HG03354 (cell line): ENCODE results near the gene FYCO1.

ENCODE experiments used
- ATAC-seq: cut with Tn5 transposase; IDR thresholded peaks from one replicate; pipeline ENCODE4 v1.9.1; 2021; ENCODE audit warnings: mild to moderate bottlenecking; ENCODE audit not compliant: unreplicated experiment, poor library complexity, severe bottlenecking

FYCO1 gene

DNA sequence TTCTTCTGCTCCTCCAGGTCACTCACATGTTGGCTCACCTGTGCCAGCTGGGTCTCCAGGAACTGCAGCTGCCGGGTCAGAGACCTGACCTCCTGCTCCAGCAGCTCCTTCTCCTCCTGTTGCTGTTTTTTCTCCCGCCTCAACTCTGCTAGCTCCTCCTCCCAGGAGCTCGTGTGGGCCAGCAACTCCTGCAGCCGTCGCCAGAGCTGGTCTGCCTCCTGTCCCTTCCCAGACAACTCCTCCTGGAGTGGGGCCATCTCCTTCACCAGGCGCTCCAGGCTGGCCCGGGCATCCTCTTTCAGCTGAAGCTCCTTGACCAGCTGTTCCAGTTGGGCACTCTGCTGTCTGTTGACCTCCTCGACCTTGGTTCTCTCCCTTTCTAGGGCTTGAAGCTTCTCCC lies 27.9 kb downstream of the FYCO1 start:
- ATAC-seq, result no peak

DNA sequence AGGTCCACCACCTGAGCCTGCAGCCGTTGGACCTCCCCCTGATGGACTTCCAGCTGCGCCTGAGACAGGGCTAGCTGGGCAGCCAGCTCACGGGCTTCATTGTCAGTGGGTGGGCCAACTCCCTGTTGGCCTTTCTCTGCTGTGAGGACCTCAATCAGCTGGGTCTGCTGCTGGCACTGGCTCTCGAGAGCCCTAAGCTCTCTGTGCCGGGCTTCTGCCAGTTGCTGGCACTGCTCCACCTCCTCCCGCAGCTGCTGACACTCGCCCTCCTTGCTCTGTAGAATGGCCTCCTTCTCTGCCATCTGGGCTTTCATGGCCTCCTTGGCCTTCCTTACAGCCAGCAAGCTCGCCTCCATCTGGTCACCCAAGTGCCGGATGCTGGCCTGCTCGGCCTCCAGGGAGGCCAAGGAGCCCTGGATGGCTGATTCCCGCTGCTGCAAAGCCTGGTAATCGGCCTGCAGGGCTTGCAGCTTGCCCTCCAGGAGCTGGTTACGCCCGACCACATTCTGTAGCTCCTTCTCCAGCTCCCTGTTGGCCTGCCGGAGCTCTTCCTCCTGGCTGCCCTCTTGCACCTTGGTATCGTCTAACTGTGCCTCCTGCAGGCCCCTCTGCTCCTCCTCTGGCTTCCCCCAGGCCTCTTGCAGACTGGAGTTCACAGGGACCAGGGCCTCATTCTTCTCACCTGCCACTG lies 28.5 kb downstream of the FYCO1 start:
- no peak for ATAC-seq

DNA sequence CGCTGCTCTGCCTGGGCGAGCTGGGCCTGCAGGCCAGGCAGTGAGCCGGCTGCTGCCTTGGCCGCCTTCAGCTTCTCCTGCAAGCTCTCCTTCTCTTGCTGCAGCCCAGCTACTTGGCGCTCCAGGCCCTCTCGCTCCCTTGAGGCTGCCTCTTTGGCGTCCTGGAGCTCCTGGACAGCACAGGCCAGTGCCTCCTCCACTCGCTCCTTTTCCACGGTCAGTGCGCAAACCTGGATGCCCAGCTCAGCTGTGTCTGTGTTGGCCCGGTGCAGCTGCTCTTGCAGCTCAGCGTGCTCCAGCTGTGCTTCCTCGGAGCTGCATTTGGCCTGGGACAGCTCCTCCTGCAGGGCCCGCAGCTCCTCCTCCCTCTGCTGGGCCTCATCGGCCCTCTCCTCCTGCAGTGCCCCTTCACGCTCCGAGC lies 29.2 kb downstream of the FYCO1 start:
- ATAC-seq, result no peak

DNA sequence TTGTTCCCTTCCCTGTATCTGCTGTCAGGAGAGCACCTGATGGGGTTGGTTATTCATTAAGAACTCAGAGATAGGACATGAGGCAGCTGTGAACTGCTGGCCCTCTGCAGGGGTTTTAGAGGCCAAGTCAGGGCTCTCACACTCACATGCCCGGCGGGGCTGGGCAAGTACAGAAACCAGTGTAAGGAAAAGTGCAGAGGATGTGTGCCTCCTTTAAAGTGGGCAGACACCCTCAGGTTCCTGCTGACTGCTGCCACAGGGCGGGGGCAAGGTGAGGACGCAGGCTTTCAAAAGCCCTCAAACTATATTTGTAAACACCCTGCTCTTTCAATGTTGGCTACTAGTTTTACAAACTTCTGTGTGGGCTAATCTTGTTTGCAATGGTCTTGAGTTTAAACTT lies 30.0 kb downstream of the FYCO1 start:
- ATAC-seq, result no peak

DNA sequence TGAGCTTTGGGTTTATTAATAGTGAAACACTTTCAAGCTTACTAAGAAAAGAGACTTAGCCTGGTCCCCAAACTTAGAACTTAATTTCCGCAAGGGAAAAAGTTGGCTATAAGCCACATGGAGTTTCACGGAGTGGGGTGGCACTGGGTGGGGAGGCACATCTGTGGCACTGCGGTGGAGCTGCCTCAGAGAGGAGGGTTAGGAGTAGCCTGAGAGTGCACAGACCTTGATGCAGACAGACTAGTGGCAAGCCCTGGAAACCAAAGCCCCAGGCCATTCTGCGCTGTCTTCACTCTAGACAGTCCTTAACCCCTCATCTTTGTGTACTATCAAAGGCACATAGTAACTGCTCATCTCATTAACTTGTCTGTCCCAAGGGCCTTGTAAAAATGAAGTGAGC lies 30.4 kb downstream of the FYCO1 start:
- no peak for ATAC-seq

DNA sequence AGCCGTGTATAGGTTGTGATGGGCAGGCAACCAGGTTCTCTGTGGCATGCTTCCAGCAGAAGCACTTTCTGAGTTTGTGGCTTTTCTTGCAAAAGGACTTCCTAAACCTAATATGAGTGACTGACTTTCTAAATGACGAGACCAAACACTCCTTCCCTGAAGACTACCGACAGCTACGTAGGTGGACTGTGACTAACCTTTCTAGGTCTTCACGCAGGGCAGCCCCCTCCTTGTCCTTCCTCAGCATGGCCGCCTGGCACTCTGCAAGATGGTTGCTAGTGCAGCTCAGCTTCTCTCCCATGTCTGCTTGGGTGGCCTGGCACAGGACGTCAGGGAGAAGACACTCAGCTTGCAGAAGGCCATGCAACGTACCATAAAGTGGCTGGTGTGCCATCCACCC lies 31.5 kb downstream of the FYCO1 start:
- no peak for ATAC-seq

DNA sequence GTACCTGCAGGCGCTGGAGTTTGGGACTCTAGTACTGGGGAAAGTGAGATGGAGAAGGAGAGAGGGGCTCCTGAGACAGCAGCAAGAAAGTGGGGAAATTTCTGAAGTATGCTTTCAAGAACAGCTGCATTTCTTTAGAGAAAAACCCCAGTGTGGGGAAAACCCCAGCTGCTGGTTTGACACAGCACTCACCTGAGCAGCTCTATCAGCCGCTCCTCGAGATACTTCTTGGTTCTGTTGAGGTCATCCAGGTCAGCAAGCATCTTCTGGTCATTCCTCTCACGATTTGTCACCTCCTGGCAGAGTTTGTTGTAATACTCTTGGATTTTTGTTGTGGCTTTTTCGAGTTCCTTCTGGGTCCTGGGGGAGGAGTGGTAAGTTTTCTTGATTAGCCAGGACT lies 33.6 kb downstream of the FYCO1 start:
- no peak for ATAC-seq

DNA sequence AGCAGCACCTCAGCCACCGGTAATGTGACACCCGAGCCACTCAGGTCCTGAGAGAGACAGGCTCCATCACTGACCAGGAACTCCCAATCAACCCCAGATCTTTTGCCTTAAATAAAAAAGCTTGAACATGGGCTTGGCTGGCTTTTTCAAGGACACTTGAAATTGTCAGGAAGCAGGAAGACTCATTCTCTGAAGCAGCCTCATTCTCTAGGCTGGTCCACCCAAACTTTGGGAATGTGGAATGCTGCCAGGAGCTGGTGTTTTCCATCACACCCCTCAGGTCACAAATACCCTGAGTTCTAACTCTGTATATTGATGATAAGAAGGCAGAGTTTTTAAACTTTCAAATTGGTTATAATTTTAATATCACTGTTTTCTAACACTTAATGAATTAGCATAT lies 35.3 kb downstream of the FYCO1 start:
- ATAC-seq, result no peak

DNA sequence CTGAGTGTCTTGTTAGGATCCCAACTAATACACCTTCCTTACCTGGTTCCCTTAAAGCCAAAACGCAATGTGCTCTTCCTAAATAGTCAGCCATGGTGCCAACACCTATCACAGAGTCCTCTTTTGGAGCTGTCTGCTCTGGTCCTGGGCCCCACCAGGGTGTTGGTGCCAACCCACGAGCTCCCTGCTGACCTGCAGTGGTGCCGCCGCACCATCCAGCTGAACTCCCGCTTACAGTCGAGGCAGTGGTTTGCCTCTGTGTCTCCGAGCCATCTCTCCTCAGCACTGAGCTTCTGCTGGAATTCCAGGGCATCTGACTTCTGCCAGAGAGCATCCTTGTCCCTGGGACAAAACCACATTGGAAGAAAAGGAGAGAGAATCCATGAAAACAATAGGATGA lies 36.4 kb downstream of the FYCO1 start:
- ATAC-seq, result no peak

DNA sequence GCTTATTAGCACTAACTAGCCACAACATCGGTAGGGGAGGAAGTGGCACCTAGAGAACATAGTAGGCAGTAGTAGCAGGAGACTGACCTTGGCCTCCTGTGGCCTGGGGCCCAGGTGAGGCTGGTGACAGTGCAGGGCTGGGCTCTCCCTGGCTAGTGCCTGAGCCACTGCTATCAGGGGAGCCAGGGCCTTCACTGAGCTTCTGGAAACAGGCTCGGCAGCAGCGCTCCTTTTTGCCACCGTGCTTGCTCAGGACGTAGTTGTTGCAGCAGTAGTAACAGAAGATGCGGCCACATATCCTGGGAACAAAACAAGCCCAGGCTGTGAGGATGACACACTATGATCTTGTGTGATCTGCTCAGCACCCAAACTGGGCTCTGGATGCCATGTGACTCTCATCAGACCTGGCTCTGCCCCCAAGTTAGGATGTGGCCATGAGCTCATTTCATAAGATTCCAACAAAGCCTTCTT lies 37.3 kb downstream of the FYCO1 start:
- no peak for ATAC-seq

DNA sequence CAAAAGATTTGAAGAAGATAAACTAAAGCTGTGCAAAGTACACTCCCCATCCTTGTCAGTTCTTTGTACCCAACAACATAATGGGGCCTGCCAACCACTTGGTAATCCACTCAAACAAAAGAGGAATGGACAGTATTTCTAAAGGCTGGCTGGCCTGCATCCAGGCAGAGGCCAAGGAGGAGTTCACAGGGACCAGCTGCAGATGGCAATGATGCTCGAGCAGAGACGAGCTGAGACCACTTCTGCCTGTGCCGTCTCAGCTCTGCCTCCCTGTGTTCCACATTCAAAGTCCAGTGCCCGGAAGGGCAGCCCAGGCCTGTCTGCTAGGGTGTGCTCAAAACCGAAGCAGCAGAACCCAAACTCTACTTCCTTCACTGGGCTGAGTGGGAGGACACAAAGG lies 38.0 kb downstream of the FYCO1 start:
- no peak for ATAC-seq

DNA sequence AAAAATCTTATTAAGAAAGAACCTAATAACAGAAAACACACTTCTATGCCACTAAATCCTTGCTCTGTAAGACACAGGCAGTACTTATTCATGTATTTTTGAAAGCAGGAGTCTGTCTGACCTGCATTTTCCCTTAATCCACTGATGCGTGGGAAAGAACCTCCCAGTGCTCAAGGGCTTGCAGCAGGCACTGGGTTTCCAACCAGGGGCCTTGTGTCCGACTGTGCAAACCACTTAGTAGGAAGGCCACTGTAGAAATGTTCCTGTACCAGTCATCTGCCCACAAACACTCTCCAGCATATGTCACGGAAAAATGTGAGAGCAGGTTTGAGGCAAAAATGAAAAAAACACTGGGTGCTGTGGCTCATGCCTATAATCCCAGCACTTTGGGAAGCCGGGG lies 39.9 kb downstream of the FYCO1 start:
- ATAC-seq, result no peak

DNA sequence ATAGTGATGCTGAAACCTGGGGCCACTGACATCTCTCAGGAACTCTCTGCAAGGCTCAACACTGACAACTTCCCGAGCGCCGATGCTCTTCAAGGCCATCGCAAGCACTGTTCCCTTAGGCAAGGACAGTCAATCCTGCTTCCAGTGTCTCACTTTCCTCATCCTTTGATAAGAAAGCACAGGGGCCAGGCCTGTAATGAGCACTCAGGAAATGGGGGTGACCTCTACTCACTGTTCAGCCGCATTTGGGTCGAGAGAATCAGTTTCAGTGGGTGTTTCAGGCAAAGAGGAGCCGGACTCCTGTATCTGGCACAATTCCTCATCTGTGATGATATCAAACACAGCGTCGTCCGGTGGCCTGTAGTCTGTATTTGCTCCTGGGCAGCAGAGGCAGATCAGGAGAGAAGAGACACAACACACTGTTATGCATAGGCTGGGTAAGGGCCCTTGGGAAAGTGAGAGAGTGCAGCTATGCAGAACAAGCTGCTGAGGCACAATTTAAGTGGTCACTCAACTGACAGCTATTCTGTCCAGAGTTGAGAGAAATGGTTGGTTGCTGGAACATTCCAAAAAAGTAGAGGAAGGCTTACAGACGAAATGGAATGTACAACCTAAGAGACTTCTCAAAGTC lies 40.5 kb downstream of the FYCO1 start:
- no peak for ATAC-seq

DNA sequence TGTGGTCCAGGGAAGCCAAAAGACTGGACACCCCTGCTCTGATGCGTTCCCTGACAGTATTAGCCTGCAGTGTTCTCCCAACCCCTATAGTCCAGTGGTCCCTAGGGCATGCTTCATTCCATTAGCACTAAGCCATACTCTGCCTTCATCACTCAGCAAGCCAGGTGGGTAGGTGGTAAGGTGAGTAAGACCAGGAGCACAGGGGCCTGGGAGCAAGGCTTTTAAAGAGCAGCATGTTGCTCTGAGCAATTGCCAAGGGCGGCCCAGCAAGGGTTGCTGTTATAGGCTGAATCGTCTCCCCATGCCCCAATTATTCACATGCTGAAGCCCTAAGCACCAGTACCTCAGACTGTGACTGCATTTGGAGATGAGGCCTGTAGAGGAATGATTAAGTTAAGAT lies 41.3 kb downstream of the FYCO1 start:
- no peak for ATAC-seq

DNA sequence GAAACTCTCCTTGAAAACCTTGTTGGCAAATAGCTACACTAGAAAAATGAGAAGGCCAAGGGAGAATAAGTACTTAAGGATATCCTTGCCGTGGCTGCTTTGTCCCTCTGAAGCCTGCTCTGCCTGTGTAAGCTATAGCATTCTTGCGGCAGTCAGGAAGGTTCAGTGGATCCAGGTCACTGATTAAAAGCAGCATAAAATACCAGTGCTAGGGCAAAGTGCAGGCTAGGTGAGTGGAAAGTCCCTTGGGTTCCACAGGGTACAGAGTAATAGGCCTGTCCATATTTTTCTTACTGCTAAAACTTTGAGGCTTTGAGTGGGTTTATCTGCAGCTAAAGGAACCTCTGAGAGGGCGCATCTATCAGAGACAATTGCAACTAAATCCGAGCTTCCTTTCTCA lies 42.1 kb downstream of the FYCO1 start:
- ATAC-seq, result no peak

DNA sequence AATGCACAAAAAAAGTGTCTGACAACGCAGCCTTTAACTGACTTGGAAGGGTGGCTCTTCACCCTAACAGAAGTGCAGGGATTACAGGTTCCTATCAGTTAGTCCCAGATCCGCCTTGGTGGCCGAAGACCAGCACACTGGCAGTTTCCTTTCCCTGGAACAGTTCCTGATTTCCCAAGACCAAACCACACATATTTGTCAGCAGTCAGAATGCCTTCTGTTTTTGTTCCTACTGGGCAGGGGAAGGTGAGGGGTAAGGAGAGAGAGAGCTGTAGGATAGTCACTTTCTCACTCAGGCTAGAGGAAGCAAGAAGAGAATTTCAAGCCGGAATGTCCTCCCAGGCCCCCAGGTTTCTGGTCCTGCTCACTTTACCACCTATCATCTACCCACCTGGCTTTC lies 43.2 kb downstream of the FYCO1 start:
- no peak for ATAC-seq

DNA sequence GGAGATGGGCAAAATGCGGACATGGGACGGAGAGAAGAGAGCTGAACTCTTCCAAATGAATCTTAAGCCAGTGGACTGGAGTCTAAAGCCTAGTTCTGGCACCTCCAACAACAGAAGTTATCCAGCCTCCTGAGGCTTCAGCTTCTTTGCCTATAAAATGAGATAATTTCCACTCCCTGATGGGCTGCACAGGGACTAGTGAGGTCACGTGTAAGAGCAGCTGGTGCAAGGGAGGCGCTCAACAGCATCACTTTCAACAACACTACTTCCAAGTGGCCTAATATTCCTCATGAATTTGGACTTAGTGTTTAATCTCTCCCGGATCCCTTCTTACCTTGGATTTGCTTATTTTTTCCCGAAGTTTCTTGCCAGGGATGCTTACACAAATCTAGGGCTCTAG lies 43.7 kb downstream of the FYCO1 start:
- ATAC-seq, result no peak

DNA sequence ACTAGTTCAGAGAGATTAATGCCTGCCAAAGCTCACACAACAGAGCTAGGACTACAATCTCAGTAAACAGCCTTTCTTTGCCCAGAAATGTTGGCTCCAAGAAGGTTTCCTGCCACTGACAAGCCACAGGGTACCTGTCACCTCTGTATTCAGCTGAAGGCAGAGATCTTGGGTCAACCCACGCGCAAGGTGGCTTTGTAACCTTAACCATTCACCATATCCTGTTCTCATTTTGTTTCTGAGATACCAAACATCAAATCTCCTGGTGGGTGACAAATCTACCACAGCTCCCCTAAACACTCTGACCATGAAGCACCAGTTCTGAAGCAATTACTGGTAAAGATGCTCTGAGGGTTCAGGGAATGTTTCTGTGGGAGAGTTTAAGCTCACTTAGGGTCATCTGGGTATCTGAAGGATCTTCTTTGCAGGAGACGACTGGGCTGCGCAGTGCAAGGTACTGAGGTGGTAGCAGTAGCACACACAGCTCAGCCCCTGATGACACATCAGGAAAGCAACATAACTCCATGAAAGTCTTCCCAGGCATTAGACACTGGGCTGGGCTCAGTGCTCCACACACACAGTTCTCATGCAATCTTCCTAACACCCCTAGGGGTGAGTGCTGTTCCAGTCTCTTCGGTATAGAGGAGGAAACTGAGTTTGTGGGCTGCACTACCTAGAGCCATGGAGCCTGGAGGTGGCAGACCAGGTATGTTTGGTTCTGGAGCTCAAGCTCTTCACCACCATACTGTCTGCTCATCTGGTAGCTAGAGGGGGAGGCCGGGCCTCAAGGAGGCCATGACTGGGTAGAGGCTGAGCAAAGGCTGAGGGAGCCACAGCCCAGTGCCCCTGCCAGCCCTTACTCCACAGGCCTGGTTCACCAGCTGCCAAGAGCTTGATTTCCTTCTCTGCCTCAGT lies 44.7 kb downstream of the FYCO1 start:
- no peak for ATAC-seq

DNA sequence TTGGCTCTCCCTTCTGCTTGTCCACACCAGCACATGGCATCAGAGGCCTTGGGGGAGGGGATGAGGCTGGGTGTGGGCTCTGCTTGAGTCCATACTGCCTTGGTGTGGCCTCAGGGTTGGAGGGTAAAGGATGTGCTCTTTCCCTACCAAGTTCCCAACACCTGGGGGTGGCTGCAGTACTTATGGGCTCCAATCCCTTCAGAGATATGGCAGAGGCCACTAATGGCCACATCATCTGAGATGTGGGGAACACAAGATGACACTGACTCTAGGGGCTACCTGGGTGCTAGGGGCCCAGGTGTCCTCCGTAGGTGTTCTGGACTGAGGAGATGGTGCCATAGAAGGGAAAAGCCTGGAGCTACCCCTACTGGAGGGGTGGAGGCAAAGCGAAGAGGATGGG lies 45.5 kb downstream of the FYCO1 start:
- no peak for ATAC-seq

DNA sequence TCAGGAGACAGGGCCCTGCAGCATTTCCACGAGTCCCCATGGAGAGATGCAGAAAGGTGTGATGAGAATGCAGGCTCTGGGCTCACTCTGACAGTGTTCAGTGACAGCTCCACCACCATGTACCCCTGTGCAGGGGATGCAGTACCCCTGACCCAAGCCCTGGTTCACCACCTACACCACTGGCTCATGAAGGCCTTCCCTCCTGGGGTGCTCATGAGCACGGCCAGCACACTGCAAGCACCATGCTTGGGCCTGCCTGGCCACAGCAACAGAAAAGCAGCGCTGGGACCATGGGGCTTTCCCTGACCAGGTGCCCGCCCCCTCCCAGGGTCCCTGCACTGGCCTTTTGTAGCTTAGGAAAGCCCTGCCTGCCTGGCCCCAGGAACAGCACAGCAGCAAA lies 46.2 kb downstream of the FYCO1 start:
- ATAC-seq, result no peak

DNA sequence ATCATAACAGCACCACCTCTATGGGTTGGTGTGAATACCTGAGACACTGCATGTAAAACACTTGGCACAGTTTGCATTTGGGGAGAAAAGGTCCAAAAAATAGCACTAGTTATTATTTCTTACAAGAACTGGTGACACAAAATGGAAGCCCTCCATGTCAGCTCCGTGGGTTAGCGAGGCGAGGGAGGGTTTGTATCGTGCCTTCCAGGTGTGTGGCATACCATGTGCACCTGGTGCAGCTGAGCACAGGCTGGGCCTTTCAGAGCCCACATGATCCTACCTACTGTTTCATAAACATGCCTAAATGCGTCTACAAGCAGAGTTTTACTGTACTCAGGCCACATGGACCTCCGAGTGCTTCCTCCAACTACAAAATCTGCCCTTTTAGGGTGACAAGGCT lies 46.7 kb downstream of the FYCO1 start:
- no peak for ATAC-seq
